Panc1 (cell line): Measurements from ENCODE around the gene PATJ. TPM values are rescaled to one million over a fixed set of nuclear protein-coding genes. Genes with fewer than 3 reads are reported as not detected.

Experiments
- ATAC-seq: fragments of 200-7000 bp; cut with Tn5 transposase; 2 replicates; pipeline ENCODE4 v1.9.1; 2020; ENCODE audit warnings: mild to moderate bottlenecking, moderate library complexity
- BruUV-seq: library from RNA; stranded (reverse); fragments of 400-500 nt; replicated peaks from 2 replicates; lab custom pipeline; 2021; lab: Mats Ljungman, UMichigan
- CTCF ChIA-PET: fragments of 300-600 bp; sonication (Branson Sonifier 250); formaldehyde crosslinking; loops from one replicate; lab custom pipeline; 2022; ENCODE audit warnings: antibody characterized with exemption; lab: Charles Lee
- POLR2A ChIA-PET: fragments of 300-600 bp; sonication (Branson Sonifier 250); formaldehyde crosslinking; loops from one replicate; lab custom pipeline; 2022; ENCODE audit warnings: antibody characterized with exemption; lab: Charles Lee
- DNase-seq: peaks from one replicate; pipeline ENCODE4 v3.0.0-alpha.2; 2010; ENCODE audit warnings: low read depth, low spot score
- H3K27ac ChIP-seq: 2 replicates; pipeline ENCODE4 v1.5.1; 2011; ENCODE audit warnings: mild to moderate bottlenecking, low read length, inconsistent platforms
- H3K27me3 ChIP-seq: fragments of 200-500 bp; sonication (Bioruptor generic); 2 replicates; pipeline ENCODE4 v1.6.0; 2014; ENCODE audit warnings: low read length, inconsistent platforms; ENCODE audit not compliant: control insufficient read depth, insufficient read depth
- H3K36me3 ChIP-seq: fragments of 200-500 bp; sonication (Bioruptor generic); 2 replicates; pipeline ENCODE4 v1.5.1; 2014; ENCODE audit warnings: inconsistent platforms, mild to moderate bottlenecking, low read length, moderate library complexity; ENCODE audit not compliant: control insufficient read depth, insufficient read depth
- H3K4me1 ChIP-seq: 2 replicates; pipeline ENCODE4 v1.5.1; 2011; ENCODE audit warnings: inconsistent platforms, mild to moderate bottlenecking, low read length, moderate library complexity; ENCODE audit not compliant: control insufficient read depth, insufficient read depth
- H3K4me3 ChIP-seq, 2 experiments: 2 replicates each; pipeline ENCODE4 v1.5.1; 2011 to 2012; ENCODE audit warnings: low read depth in 2 of 2, low read length in 2 of 2, mild to moderate bottlenecking in 2 of 2, inconsistent platforms in 1 of 2, moderate library complexity in 1 of 2
- H3K9me3 ChIP-seq: fragments of 200-500 bp; sonication (Bioruptor generic); 2 replicates; pipeline ENCODE4 v1.5.1; 2014; ENCODE audit warnings: low read depth, mild to moderate bottlenecking, inconsistent platforms, low read length, moderate library complexity; ENCODE audit not compliant: control insufficient read depth, insufficient read depth
- POLR2AphosphoS5 ChIP-seq: IDR thresholded peaks from 2 replicates; pipeline ENCODE4 v1.6.1; 2012; ENCODE audit warnings: mild to moderate bottlenecking, low read depth, low read length, moderate library complexity
- SIN3A ChIP-seq: IDR thresholded peaks from 2 replicates; pipeline ENCODE4 v1.6.1; 2012; ENCODE audit warnings: low read depth, mild to moderate bottlenecking, low read length, moderate library complexity, borderline replicate concordance; ENCODE audit not compliant: insufficient read depth
- TCF7L2 ChIP-seq: IDR thresholded peaks from 2 replicates; pipeline ENCODE4 v1.6.1; 2011; ENCODE audit warnings: mild to moderate bottlenecking, low read depth, low read length, inconsistent platforms
- in situ Hi-C: cut with HindIII; loops from 2 replicates; pipeline ENCODE4 v1.10.0; 2016; ENCODE audit warnings: low sequenced_read_pairs, low pct_unique_long_range_greater_than_20kb
- intact Hi-C: fragments of 100-400 bp; cut with micrococcal nuclease; formaldehyde crosslinking; loops from one replicate; pipeline ENCODE4 v1.10.0; 2022; ENCODE audit not compliant: unreplicated experiment
- total RNA-seq: library from RNA; stranded (reverse); gene quantifications from one replicate; pipeline ENCODE4 v1.2.1, GENCODE V29; 2021; ENCODE audit not compliant: unreplicated experiment
- TF ChIP-seq, protein P1 (sequence below), 2 experiments: IDR thresholded peaks; 2 replicates each; pipeline ENCODE4 v1.6.1; 2011 to 2012; ENCODE audit warnings: low read depth in 2 of 2, control low read depth in 1 of 2, low read length in 1 of 2, mild to moderate bottlenecking in 1 of 2, moderate library complexity in 1 of 2; ENCODE audit not compliant: insufficient read depth in 1 of 2
- TF ChIP-seq, protein P2 (sequence below): fragments of 450-650 bp; IDR thresholded peaks from 2 replicates; pipeline ENCODE4 v1.5.1; 2017; ENCODE audit warnings: mild to moderate bottlenecking

Gene PATJ
- total RNA-seq, 1 experiment from 2014 or later = 36.2 TPM

DNA sequence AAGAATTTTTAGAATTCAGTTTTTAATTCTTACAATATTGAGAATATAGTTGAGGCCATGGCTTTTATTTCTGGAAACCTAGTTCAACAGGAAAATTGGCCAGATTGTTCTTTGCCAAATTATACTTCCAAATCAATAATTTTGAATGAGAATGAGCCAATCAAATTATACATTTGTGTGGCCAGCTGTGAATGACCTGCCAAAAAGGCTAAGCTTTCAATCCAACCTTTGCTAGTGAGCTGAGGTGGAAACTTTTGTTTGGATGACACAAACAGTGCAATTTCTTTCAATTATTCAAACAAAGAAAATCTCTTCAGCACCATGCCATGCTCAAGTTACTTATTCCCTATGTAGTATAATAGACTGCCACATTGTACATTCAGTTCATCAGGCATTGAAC, 167.8 kb downstream of the PATJ start:
- H3K4me3 ChIP-seq = no peak overlapping the region
- ATAC-seq (no peak), DNase-seq (no peak)
- ChIA-PET CTCF (no interaction called here), POLR2A (no interaction called here)
- no peaks in the 10 kb centered on the region for H3K4me1 ChIP-seq
- H3K36me3 ChIP-seq = no peaks in the 10 kb centered on the region
- in situ Hi-C loops = no loop called here
- H3K27me3 ChIP-seq = no peaks in the 10 kb centered on the region
- H3K9me3 ChIP-seq = no peaks in the 10 kb centered on the region
- intact Hi-C loops = no loop called here
- TF ChIP-seq, protein P1, sequence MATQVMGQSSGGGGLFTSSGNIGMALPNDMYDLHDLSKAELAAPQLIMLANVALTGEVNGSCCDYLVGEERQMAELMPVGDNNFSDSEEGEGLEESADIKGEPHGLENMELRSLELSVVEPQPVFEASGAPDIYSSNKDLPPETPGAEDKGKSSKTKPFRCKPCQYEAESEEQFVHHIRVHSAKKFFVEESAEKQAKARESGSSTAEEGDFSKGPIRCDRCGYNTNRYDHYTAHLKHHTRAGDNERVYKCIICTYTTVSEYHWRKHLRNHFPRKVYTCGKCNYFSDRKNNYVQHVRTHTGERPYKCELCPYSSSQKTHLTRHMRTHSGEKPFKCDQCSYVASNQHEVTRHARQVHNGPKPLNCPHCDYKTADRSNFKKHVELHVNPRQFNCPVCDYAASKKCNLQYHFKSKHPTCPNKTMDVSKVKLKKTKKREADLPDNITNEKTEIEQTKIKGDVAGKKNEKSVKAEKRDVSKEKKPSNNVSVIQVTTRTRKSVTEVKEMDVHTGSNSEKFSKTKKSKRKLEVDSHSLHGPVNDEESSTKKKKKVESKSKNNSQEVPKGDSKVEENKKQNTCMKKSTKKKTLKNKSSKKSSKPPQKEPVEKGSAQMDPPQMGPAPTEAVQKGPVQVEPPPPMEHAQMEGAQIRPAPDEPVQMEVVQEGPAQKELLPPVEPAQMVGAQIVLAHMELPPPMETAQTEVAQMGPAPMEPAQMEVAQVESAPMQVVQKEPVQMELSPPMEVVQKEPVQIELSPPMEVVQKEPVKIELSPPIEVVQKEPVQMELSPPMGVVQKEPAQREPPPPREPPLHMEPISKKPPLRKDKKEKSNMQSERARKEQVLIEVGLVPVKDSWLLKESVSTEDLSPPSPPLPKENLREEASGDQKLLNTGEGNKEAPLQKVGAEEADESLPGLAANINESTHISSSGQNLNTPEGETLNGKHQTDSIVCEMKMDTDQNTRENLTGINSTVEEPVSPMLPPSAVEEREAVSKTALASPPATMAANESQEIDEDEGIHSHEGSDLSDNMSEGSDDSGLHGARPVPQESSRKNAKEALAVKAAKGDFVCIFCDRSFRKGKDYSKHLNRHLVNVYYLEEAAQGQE (IDR thresholded peaks at IDR 0.05; ENCODE audit: insufficient read depth in 1 of 2, low read depth in 2 of 2, low read length in 1 of 2) = no peak
- no peak for TF ChIP-seq SIN3A
- no peak for TF ChIP-seq TCF7L2
- no peak for TF ChIP-seq POLR2AphosphoS5
- TF ChIP-seq, protein P2, sequence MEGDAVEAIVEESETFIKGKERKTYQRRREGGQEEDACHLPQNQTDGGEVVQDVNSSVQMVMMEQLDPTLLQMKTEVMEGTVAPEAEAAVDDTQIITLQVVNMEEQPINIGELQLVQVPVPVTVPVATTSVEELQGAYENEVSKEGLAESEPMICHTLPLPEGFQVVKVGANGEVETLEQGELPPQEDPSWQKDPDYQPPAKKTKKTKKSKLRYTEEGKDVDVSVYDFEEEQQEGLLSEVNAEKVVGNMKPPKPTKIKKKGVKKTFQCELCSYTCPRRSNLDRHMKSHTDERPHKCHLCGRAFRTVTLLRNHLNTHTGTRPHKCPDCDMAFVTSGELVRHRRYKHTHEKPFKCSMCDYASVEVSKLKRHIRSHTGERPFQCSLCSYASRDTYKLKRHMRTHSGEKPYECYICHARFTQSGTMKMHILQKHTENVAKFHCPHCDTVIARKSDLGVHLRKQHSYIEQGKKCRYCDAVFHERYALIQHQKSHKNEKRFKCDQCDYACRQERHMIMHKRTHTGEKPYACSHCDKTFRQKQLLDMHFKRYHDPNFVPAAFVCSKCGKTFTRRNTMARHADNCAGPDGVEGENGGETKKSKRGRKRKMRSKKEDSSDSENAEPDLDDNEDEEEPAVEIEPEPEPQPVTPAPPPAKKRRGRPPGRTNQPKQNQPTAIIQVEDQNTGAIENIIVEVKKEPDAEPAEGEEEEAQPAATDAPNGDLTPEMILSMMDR = no peak
- H3K27ac ChIP-seq = no peak overlapping the region
- BruUV-seq = no TSS peak

- no peaks in the 10 kb centered on the region for H3K36me3 ChIP-seq
- intact Hi-C loops (no loop called here), in situ Hi-C loops (no loop called here)
- H3K9me3 ChIP-seq = no peaks in the 10 kb centered on the region
- H3K27me3 ChIP-seq = no peaks in the 10 kb centered on the region
- POLR2A ChIA-PET = no interaction called here
- no peaks in the 10 kb centered on the region for H3K4me1 ChIP-seq
- CTCF ChIA-PET = no interaction called here
- ATAC-seq (no peak), DNase-seq (no peak)
- H3K27ac ChIP-seq = no peak overlapping the region
- TF ChIP-seq, protein P1 (IDR thresholded peaks at IDR 0.05; ENCODE audit: insufficient read depth in 1 of 2, low read depth in 2 of 2, low read length in 1 of 2) = no peak
- TF ChIP-seq, protein P2 = no peak
- TF ChIP-seq SIN3A (no peak), TCF7L2 (no peak), POLR2AphosphoS5 (no peak)
- H3K4me3 ChIP-seq = no peak overlapping the region
- BruUV-seq = TSS peak; percentile 42
These were observed 172.7 kb downstream of the PATJ start for GRCh38 chr1:61914823-61915482.
